ENCODE measurements around the gene USP12. TPM values are rescaled to one million over a fixed set of nuclear protein-coding genes. Genes with fewer than 3 reads are reported as not detected.

The USP12 gene
- total RNA-seq, 1 donor from 2014 or later = 21.4 TPM

- no peak for DNase-seq (ENCODE audit: low read depth, low spot score)
- Mint-ChIP-seq H3K9me3 (peaks cover 3% of the 10 kb centered on the region), H3K4me1 (peaks cover 21% of the 10 kb centered on the region), H3K4me3 (no peak overlapping the region), H3K27me3 (ENCODE audit: low read depth) (no peaks in the 10 kb centered on the region), H3K36me3 (ENCODE audit: low read depth) (peaks cover 36% of the 10 kb centered on the region), H3K27ac (ENCODE audit: unreplicated experiment) (no peak overlapping the region)
- no peak for TF ChIP-seq CTCF (conservative IDR thresholded peaks at IDR 0.05)
Observed at GRCh38 chr13:27130979-27131623, 40.5 kb downstream of the USP12 start.

- Mint-ChIP-seq H3K4me3 (no peak overlapping the region), H3K27me3 (ENCODE audit: low read depth) (no peaks in the 10 kb centered on the region)
Observed at GRCh38 chr13:27130223-27130978, 41.2 kb downstream of the USP12 start.

GRCh38 chr13:27128825-27129627 is 42.6 kb downstream of the USP12 start:
- DNase-seq (ENCODE audit: low read depth, low spot score) = no peak
- no peaks in the 10 kb centered on the region for H3K27me3 Mint-ChIP-seq (ENCODE audit: low read depth)
- H3K4me3 Mint-ChIP-seq = no peak overlapping the region
- peaks cover 9% of the 10 kb centered on the region for H3K9me3 Mint-ChIP-seq
- H3K4me1 Mint-ChIP-seq = peaks cover 21% of the 10 kb centered on the region
- peaks cover 47% of the 10 kb centered on the region for H3K36me3 Mint-ChIP-seq (ENCODE audit: low read depth)
- TF ChIP-seq CTCF (conservative IDR thresholded peaks at IDR 0.05) = no peak
- no peak overlapping the region for H3K27ac Mint-ChIP-seq (ENCODE audit: unreplicated experiment)

More at GRCh38 chr13:27130223-27130978, 41.2 kb downstream of the USP12 start:
- Mint-ChIP-seq H3K36me3 (ENCODE audit: low read depth) (peaks cover 37% of the 10 kb centered on the region), H3K4me1 (peaks cover 21% of the 10 kb centered on the region), H3K9me3 (peaks cover 3% of the 10 kb centered on the region), H3K27ac (ENCODE audit: unreplicated experiment) (peak overlapping the region; percentile 62)
- DNase-seq (ENCODE audit: low read depth, low spot score) = no peak
- no peak for TF ChIP-seq CTCF (conservative IDR thresholded peaks at IDR 0.05)

- H3K27ac Mint-ChIP-seq (ENCODE audit: unreplicated experiment) = no peak overlapping the region
- H3K4me3 Mint-ChIP-seq = no peak overlapping the region
- no peak for TF ChIP-seq CTCF (conservative IDR thresholded peaks at IDR 0.05)
- no peak for DNase-seq (ENCODE audit: low read depth, low spot score)
- H3K27me3 Mint-ChIP-seq (ENCODE audit: low read depth) = no peaks in the 10 kb centered on the region
- peaks cover 20% of the 10 kb centered on the region for H3K9me3 Mint-ChIP-seq
- peaks cover 14% of the 10 kb centered on the region for H3K4me1 Mint-ChIP-seq
- peaks cover 56% of the 10 kb centered on the region for H3K36me3 Mint-ChIP-seq (ENCODE audit: low read depth)
Observed at GRCh38 chr13:27126859-27127258, 44.8 kb downstream of the USP12 start.

Data from neural crest cell (in vitro differentiated cells).